ENCODE data around the gene LRRC37A3. TPM values are rescaled to one million over a fixed set of nuclear protein-coding genes. Genes with fewer than 3 reads are reported as not detected.

LRRC37A3 gene
- total RNA-seq (2022; extraction: Qiagen RNA extraction; ENCODE audit: low read depth) = 1.8 to 2.4 TPM (median 2.0 TPM) in 5 replicates

DNA sequence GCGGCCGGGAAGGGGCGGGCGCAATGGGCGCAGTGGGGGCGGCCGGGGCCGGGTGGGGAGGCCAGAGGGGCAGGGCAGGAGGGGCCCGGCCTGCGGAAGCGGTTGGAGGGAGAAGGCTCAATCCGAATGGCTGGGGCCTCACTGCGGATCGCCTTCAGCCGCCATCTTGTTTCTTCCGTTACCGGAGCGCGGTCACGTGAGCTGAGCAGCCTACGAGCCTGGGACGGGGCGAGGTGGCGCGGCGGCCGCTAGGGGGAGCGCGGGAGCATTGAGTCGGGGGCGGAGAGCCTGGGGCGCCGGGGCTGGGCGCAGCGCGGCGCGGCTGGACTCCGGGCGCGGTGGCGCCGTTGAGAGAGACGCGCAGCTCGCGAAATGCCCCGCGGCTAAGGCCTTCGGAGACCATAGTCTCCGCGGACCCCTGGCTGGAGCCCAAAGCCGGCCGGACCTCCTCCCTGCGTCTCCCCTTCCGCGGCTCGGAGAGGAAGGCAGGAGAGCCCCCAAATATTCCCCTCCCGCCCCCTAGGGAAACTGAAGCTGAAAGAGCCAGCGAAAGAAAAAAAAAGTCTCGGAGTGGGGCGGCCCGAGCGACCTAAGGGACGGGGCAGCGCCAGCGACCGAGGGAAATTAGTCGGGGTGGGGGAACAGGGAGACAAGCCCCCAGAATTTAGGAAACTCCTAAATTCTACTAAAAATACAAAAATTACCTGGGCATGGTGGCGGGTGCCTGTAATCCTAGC lies at the start of gene LRRC37A3:
Gene LRRC37A3 (minus strand): TSS at position 190 of the 737 bp plus-strand sequence. CDS start 22,221 bp downstream, outside the sequence.

Other genes with a start within 250 kb of the LRRC37A3 start
- gene GNA13, start 137.3 kb upstream of the LRRC37A3 start, total RNA-seq (2022; extraction: Qiagen RNA extraction; ENCODE audit: low read depth) = 16.3 to 43.1 TPM (median 42.1 TPM) in 5 replicates
- 7.8 to 9.7 TPM (median 8.7 TPM) in 5 replicates for gene RGS9, start 217.9 kb upstream of the LRRC37A3 start, total RNA-seq (2022; extraction: Qiagen RNA extraction; ENCODE audit: low read depth)